GM12878 (cell line): Measurements from ENCODE around the gene VNN1.

Source experiments
- BCL3 ChIP-seq: IDR thresholded peaks from 2 replicates; pipeline ENCODE4 v1.6.1; 2011; ENCODE audit warnings: borderline replicate concordance, low read depth, mild to moderate bottlenecking, moderate library complexity, low read length; ENCODE audit not compliant: insufficient read depth, poor library complexity, severe bottlenecking
- CEBPB ChIP-seq, 2 experiments: fragments of 150-350 bp in 1 of 2; IDR thresholded peaks; 2 replicates each; pipeline ENCODE4 v1.6.1; 2012 to 2014; ENCODE audit warnings: low read depth in 2 of 2, low read length in 2 of 2, borderline replicate concordance in 1 of 2, inconsistent platforms in 1 of 2
- CHD1 ChIP-seq: IDR thresholded peaks from 2 replicates; pipeline ENCODE4 v1.6.1; 2012; ENCODE audit warnings: low read depth, low read length, improper control_type of control experiment
- CTCF ChIP-seq, 3 experiments: IDR thresholded peaks in 2 of 3; conservative IDR thresholded peaks in 1 of 3; 2 replicates each; pipeline ENCODE4 v1.5.1; 2011; ENCODE audit warnings: low read depth in 3 of 3, low read length in 3 of 3, mild to moderate bottlenecking in 3 of 3, control low read depth in 2 of 3, moderate library complexity in 2 of 3, inconsistent platforms in 1 of 3, mixed read lengths in 1 of 3; ENCODE audit not compliant: control insufficient read depth in 2 of 3, insufficient read depth in 1 of 3; ENCODE audit errors: extremely low read depth in 1 of 3
- EGR1 ChIP-seq, 2 experiments: IDR thresholded peaks; 1 replicate in 1 of 2; 2 replicates in 1 of 2; pipeline ENCODE4 v1.6.1; 2011 to 2012; ENCODE audit warnings: low read depth in 2 of 2, low read length in 2 of 2, borderline replicate concordance in 1 of 2, mild to moderate bottlenecking in 1 of 2, moderate library complexity in 1 of 2
- EP300 ChIP-seq, 2 experiments: fragments of 150-350 bp in 1 of 2; IDR thresholded peaks; 2 replicates each; pipeline ENCODE4 v1.6.1; 2011 to 2012; ENCODE audit warnings: low read depth in 2 of 2, low read length in 2 of 2, borderline replicate concordance in 1 of 2, improper control_type of control experiment in 1 of 2, inconsistent platforms in 1 of 2; ENCODE audit not compliant: control insufficient read depth in 1 of 2
- ETV6 ChIP-seq, 2 experiments: fragments of 450-650 bp in 1 of 2; IDR thresholded peaks in 1 of 2; conservative IDR thresholded peaks in 1 of 2; 2 replicates each; pipeline ENCODE4 v1.6.1; 2014; ENCODE audit warnings: antibody characterized with exemption in 1 of 2, borderline replicate concordance in 1 of 2, low read depth in 1 of 2, mild to moderate bottlenecking in 1 of 2, moderate library complexity in 1 of 2
- MAX ChIP-seq: IDR thresholded peaks from 2 replicates; pipeline ENCODE4 v1.6.1; 2012; ENCODE audit warnings: low read depth, low read length, improper control_type of control experiment
- MXI1 ChIP-seq: fragments of 150-350 bp; IDR thresholded peaks from 2 replicates; pipeline ENCODE4 v1.6.1; 2011; ENCODE audit warnings: low read depth, mild to moderate bottlenecking, inconsistent platforms, low read length, improper control_type of control experiment
- POLR2A ChIP-seq: IDR thresholded peaks from 2 replicates; pipeline ENCODE4 v1.6.1; 2011; ENCODE audit warnings: low read depth, mild to moderate bottlenecking, low read length
- RBBP5 ChIP-seq: fragments of 200-600 bp; sonication (generic); conservative IDR thresholded peaks from 2 replicates; pipeline ENCODE4 v1.6.1; 2016
- SP1 ChIP-seq: IDR thresholded peaks from one replicate; pipeline ENCODE4 v1.6.1; 2011; ENCODE audit warnings: low read depth, low read length
- USF1 ChIP-seq: IDR thresholded peaks from 2 replicates; pipeline ENCODE4 v1.6.1; 2011; ENCODE audit warnings: borderline replicate concordance, low read depth, mild to moderate bottlenecking, moderate library complexity, mixed read lengths, low read length; ENCODE audit not compliant: insufficient read depth; ENCODE audit errors: extremely low read length
- ZNF274 ChIP-seq: IDR thresholded peaks from one replicate; pipeline ENCODE4 v1.8.0; 2011; ENCODE audit not compliant: insufficient read length, insufficient read depth

- no peak for TF ChIP-seq CEBPB (IDR thresholded peaks at IDR 0.05; ENCODE audit: borderline replicate concordance in 1 of 2, low read depth in 2 of 2, low read length in 2 of 2)
- TF ChIP-seq USF1, result no peak
- no peak for TF ChIP-seq MAX
- no peak for TF ChIP-seq BCL3
- no peak for TF ChIP-seq CHD1
- TF ChIP-seq CTCF (IDR thresholded peaks at IDR 0.05 in 2 of 3, conservative IDR thresholded peaks at IDR 0.05 in 1 of 3; ENCODE audit: control insufficient read depth in 2 of 3, extremely low read depth in 1 of 3, insufficient read depth in 1 of 3, low read depth in 3 of 3, low read length in 3 of 3), result no peak
- no peak for TF ChIP-seq EP300 (IDR thresholded peaks at IDR 0.05; ENCODE audit: borderline replicate concordance in 1 of 2, control insufficient read depth in 1 of 2, low read depth in 2 of 2, low read length in 2 of 2)
- TF ChIP-seq MXI1, result no peak
- no peak for TF ChIP-seq EGR1 (IDR thresholded peaks at IDR 0.05; ENCODE audit: borderline replicate concordance in 1 of 2, low read depth in 2 of 2, low read length in 2 of 2)
- no peak for TF ChIP-seq ZNF274
- TF ChIP-seq SP1, result no peak
- TF ChIP-seq ETV6 (conservative IDR thresholded peaks at IDR 0.05 in 1 of 2, IDR thresholded peaks at IDR 0.05 in 1 of 2; ENCODE audit: borderline replicate concordance in 1 of 2, low read depth in 1 of 2), result no peak
- TF ChIP-seq POLR2A, result no peak
- no peak for TF ChIP-seq RBBP5
Measured at GRCh38 chr6:132741281-132741680, 27.4 kb upstream of the VNN1 start.
